Measurements from ENCODE around the gene SLC4A8. TPM values are rescaled to one million over a fixed set of nuclear protein-coding genes. Genes with fewer than 3 reads are reported as not detected.

SLC4A8 gene
- total RNA-seq, 1 experiment from 2014 or later = 26.3 TPM

GRCh38 chr12:51517316-51517715 lies 92.7 kb downstream of the SLC4A8 start:
- TF ChIP-seq CTCF (conservative IDR thresholded peaks at IDR 0.05) = no peak
- H3K27ac ChIP-seq (ENCODE audit: insufficient read length, low read depth, low read length) = no peak overlapping the region

More at GRCh38 chr12:51517316-51517715, 92.7 kb downstream of the SLC4A8 start:
- no peak overlapping the region for H2BK15ac ChIP-seq (ENCODE audit: low read depth, low read length)
- H4K5ac ChIP-seq (ENCODE audit: insufficient read length, low read depth, low read length) = no peak overlapping the region
- H3K4me1 Mint-ChIP-seq = peaks cover 0 to 4% of the 10 kb centered on the region in 2 experiments; a peak in 2 of 4 replicates
- no peak overlapping the region for H3K14ac ChIP-seq (ENCODE audit: insufficient read depth, low read length)
- H2AFZ ChIP-seq (ENCODE audit: low read length) = no peak overlapping the region
- no CpG with 5 or more reads among the region's 3 CpGs for WGBS (ENCODE audit: extremely low coverage, insufficient read length, low lambda C conversion rate)
- no peak overlapping the region for H3K23ac ChIP-seq (ENCODE audit: insufficient read length, low read depth, low read length)
- no peak overlapping the region for H4K91ac ChIP-seq (ENCODE audit: insufficient read length, low read depth, low read length)
- no peaks in the 10 kb centered on the region for H3K9me3 Mint-ChIP-seq
- H2BK20ac ChIP-seq (ENCODE audit: low read depth, low read length, poor library complexity, severe bottlenecking) = no peak overlapping the region
- no peaks in the 10 kb centered on the region; the same call in 1 of the 2 replicates for H3K27me3 Mint-ChIP-seq (ENCODE audit: low read depth)
- H3K23me2 ChIP-seq (ENCODE audit: insufficient read length, low read depth, low read length, poor library complexity, severe bottlenecking) = no peaks in the 10 kb centered on the region
- no peak for DNase-seq
- no peaks in the 10 kb centered on the region for H3K79me1 ChIP-seq (ENCODE audit: insufficient read depth, low read depth, low read length, poor library complexity, severe bottlenecking)
- no peak overlapping the region for H3T11ph ChIP-seq (ENCODE audit: low read length)
- no peaks in the 10 kb centered on the region for H3K4me1 ChIP-seq (ENCODE audit: insufficient read depth, low read length)
- no peak overlapping the region for H3K9ac ChIP-seq (ENCODE audit: extremely low read depth, insufficient read length, low read length)
- no peaks in the 10 kb centered on the region for H4K20me1 ChIP-seq (ENCODE audit: control insufficient read depth, insufficient read depth, insufficient read length)
- H3K4me3 Mint-ChIP-seq = no peak overlapping the region
- H3K36me3 Mint-ChIP-seq (ENCODE audit: insufficient read depth in 1 of 3, low read depth in 3 of 3) = no peaks in the 10 kb centered on the region
- H3K4ac ChIP-seq (ENCODE audit: low read depth, low read length) = no peak overlapping the region
- H3K79me2 ChIP-seq (ENCODE audit: insufficient read depth, low read length) = no peaks in the 10 kb centered on the region
- H2BK5ac ChIP-seq (ENCODE audit: insufficient read length, low read length) = no peak overlapping the region
- no peaks in the 10 kb centered on the region; the same call in 1 of the 2 replicates for H3K27me3 ChIP-seq (ENCODE audit: insufficient read depth, low read length)
- no peak overlapping the region for H2BK12ac ChIP-seq (ENCODE audit: insufficient read length, low read depth, low read length)
- H4K8ac ChIP-seq (replicated peaks; ENCODE audit: insufficient read length, low read depth, low read length) = no peak overlapping the region
- no peak overlapping the region for H3K18ac ChIP-seq (ENCODE audit: insufficient read length, low read depth, low read length)
- H2AK5ac ChIP-seq (ENCODE audit: insufficient read length, low read length) = no peak overlapping the region
- no peak overlapping the region for H2BK120ac ChIP-seq (ENCODE audit: low read depth, low read length, poor library complexity, severe bottlenecking)
- no peaks in the 10 kb centered on the region for H3K9me3 ChIP-seq (ENCODE audit: control insufficient read depth, low read depth, low read length)
- H3K4me2 ChIP-seq (ENCODE audit: insufficient read depth, insufficient read length, low read length) = no peak overlapping the region
- no peak overlapping the region for H3K27ac Mint-ChIP-seq
- H3K56ac ChIP-seq (ENCODE audit: insufficient read length, low read depth, low read length) = no peak overlapping the region

All from H9 (cell line).